GM21825 (cell line): ENCODE data around the gene BDH1.

Experiments
- ATAC-seq: cut with Tn5 transposase; IDR thresholded peaks from one replicate; pipeline ENCODE4 v1.9.1; 2021; ENCODE audit warnings: mild to moderate bottlenecking, moderate library complexity; ENCODE audit not compliant: unreplicated experiment

BDH1 gene

GRCh38 chr3:197549261-197549885 is 6.4 kb downstream of the BDH1 start:
- ATAC-seq, result no peak

GRCh38 chr3:197547306-197548011 is 8.3 kb downstream of the BDH1 start:
- no peak for ATAC-seq

DNA sequence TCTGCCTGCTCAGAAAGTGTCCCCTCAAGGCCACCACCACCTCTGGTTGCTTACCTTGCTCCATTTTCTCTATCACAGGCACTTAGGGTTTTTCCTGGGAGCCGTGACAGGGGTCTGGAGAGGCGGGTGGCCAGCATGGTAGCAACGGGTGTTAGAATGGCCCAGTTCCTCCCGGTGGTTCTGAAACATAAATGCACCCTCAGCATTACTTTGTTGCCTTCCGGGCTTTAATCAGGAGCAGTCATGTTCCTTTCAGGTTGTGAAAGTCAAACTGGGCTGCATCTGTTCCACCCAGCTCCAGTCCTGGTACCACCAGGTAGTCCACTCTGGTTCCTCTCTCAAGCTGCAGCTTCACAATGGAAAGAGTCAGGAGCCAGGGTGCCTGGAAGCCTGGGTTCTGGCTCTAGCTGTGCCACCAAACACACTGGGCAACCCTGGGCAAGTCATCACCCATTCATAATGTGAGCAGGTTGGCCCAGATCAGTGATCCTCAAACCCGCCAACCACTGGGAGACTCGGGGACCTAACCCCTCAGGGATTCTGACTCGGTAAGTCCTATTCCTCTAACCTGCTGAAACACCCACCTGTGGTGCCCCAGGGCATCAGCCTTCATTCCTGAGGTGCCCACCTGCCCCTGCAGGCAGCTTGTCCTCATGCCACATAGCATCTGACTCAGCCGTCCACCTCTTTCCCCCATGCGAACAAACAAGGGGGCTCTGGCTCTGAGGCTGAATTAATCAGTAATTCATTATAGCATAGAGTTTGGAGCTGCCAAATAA is 9.3 kb downstream of the BDH1 start:
- no peak for ATAC-seq

DNA sequence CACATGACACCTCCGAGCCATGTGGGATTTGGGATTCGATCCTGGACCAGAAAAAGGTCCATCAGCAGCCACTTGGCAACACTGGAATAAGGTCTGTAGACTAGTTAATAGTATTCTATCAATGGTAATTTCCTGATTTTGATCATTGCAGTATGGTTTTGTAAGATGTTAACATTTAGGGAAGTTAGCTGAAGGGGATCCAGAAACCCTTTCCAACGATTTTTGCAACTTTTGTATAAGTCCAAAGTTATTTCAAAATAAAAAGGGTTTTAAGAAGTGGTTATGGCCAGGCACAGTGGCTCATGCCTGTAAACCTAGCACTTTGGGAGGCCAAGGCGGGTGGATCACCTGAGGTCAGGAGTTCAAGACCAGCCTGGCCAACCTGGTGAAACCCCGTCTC is 10.2 kb downstream of the BDH1 start:
- no peak for ATAC-seq

DNA sequence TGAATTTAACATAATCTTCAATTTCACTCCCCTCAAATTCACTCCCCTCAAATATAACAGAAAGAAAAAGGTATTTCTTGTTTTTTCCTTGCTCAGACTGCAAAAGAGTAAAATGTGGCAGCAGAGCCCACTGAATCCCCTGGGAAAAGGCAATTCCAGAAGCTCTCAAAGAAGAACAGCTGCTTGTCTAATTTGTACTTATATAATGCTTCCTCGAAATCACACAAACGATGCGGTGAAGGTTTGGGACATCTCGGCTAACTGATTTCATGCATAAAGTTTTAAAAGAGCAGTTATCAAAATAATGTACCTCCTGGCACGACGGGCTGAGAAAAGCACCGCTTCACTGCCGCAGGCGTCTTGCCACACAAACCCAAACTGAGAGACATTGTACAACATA is 10.7 kb downstream of the BDH1 start:
- no peak for ATAC-seq

- ATAC-seq, result no peak
Observed at GRCh38 chr3:197542741-197543454, 12.9 kb downstream of the BDH1 start.

GRCh38 chr3:197541756-197542539 is 13.8 kb downstream of the BDH1 start:
- ATAC-seq, result no peak

DNA sequence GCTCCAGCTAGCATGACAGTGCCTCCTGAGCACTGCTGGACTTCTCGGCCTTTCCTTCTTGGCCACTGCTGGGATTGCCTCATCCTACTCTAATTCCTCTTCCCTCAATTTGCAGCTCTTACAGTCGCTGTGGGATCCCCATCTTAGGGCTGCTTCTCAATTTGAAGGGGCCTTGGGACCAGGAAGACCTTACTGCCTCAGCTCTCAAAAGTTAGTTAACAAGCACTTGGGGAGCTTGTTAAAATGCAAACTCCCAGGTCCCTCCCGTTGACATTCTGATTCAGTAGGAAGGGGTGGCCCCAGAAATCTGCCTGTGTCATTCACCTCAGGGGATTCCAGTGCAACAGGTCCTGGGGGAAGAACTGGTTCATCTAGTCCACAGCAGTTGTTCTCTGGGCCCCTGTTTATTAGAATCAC is 14.8 kb downstream of the BDH1 start:
- ATAC-seq, result no peak

- no peak for ATAC-seq
Observed at GRCh38 chr3:197539651-197540051, 16.1 kb downstream of the BDH1 start.

DNA sequence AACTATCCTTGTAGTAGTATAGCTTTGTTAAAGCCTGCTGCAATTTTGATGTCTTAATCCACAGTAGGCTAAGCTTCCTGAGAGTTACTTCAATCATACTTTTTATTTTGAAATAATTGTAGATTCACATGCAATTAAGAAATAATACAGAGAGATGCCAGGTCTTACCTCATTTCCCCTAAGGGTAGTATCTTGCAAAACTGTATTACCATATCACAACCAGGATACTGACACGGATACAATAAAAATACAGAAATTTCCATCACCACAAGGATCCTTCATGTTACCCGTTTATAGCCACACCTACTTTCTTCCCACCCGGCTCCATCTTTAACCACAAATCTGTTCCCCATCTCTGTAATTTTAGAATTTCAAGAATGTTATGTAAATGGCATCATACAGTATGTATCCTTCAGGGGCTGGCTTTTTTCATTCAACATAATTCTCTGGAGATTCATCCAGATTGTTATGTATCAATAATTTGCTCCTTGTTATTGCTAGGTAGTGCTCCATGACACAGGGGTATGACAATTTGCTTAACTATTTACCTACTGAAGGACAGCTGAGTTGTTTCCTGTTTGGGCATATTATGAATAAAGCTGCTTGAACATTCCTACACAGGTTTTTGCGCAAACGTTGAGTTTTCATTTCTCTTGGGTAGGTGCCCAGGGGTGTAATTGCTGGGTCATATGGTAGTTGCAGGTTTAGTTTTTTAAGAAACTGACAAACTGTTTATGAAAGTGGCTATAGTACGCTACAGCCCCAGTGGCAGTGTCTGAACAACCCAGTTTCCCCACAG is 21.6 kb downstream of the BDH1 start:
- ATAC-seq, result no peak

DNA sequence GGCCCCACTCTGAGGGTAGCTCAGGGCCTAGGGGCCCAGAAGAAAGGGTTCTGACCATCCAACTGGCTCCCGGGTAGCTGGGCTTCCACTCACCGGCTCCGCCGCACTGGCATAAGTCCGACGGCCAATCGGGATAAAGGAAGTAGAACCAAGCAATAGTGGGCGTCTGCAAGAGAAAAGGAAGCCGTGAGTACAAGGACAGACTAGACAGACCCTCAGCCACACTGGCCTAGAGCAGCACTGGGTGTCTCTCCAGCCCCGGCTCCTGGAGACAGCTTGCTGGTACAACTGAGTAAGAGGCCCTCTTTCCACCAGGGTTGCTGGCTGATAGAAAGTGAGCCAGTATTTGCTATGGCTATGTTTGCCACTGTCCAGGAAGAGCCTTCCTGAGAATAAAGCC is 22.4 kb downstream of the BDH1 start:
- ATAC-seq, result no peak

DNA sequence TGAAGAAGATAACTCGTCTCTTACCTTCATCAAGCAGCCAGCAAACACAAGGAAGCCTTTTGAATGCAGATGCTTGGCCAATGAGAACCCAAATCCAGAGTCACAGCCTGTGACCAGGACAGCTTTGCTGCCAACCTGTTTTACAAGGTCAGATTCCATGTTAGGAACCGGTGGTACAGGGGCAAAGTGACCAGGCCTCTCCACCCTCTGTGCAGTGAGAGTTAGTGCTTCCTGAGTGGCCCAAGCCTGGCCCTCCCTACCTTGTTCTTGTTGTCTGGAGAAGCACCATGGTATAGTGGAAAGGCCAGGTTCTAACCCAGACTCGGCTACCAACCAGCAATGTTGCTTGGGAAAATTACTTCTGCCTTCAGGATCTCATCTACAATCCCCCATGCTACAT is 23.4 kb downstream of the BDH1 start:
- no peak for ATAC-seq

DNA sequence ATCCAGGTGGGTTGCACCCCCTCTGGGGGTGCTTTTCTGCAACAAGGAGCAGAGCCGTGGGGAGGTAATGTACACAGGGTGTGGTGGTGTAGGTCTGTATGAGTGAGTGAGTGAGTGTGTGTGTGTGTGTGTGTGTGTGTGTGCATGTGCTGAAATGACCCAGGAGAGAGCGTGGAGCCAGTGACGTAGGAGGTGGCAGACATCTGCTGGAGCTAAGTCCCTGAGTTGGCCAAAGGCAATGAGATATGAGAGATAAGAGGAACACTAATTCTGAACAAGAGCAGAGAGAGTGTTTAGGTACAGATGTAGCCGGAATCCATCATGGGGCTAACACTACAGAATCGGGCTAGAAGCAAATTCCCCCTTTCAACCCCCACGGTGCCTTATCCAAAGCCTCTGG is 27.6 kb downstream of the BDH1 start:
- no peak for ATAC-seq

DNA sequence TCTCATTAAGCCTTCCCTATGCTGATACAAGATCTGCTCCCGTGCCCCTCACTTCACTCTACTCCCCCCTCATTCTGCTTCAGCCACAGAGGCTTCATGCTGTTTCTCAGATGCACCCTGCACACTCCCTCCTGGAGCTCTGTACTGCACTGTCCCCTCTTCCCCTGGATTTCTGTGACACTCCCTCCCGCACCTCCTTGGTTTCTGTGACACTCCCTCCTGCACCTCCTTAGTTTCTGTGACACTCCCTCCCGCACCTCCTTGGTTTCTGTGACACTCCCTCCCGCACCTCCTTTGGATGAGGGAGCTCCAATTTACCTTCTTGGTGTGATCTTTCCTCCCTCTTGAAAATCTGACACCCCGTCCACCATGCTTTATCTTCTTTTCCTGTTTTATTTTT is 28.2 kb downstream of the BDH1 start:
- no peak for ATAC-seq

- no peak for ATAC-seq
Observed at GRCh38 chr3:197525706-197526105, 30.1 kb downstream of the BDH1 start.

- ATAC-seq, result no peak
Observed at GRCh38 chr3:197524128-197524527, 31.6 kb downstream of the BDH1 start.

- ATAC-seq, result no peak
Observed at GRCh38 chr3:197523526-197523925, 32.2 kb downstream of the BDH1 start.

DNA sequence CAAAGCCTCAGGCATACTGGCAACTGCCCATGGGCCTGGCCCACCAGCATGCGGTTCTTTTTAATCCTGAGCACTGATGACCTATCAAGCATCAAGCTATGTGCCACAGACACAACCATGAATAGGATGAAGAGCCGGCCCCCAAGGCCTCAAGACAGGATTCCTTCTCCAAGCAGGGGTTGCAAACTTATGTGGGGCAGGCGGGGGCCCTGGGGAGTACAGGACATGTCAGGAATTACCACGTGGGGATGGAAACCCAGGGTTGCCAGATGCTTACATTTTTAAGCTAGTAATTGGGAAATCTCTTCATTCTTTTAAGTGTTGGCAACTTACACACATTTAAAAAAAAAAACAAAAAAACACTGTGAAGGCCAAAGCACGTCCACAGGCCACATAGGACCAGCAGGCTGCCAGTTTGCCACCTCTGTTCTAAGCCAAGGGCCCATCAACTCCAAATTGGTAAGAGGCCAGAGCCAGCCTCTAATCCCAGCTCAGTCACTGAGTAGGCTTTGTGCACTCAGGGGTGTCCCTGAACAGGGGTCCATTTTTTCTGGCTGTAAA is 32.8 kb downstream of the BDH1 start:
- no peak for ATAC-seq

- ATAC-seq, result no peak
Observed at GRCh38 chr3:197522183-197522715, 33.5 kb downstream of the BDH1 start.
